ENCODE data around the gene TYW1B. TPM values are rescaled to one million over a fixed set of nuclear protein-coding genes. Genes with fewer than 3 reads are reported as not detected.
"Not testable (repeated sequence)": the region's sequence is repeated elsewhere in the genome, so short reads cannot be mapped to it uniquely, and the experiment has no call there.

The TYW1B gene
- polyA plus RNA-seq, 3 donors: 0.17 to 2.9 (median 0.31) TPM

GRCh38 chr7:72817661-72818060, 10.3 kb downstream of the TYW1B start:
- H3K9me3 Mint-ChIP-seq; H4K20me1 ChIP-seq (ENCODE audit: insufficient read depth, low read length); DNase-seq; H3K4me3 ChIP-seq (replicated peaks in 1 of 3; ENCODE audit: low read depth in 2 of 3, low read length in 3 of 3); H2AFZ ChIP-seq (ENCODE audit: insufficient read depth, low read depth, low read length, poor library complexity, severe bottlenecking); H3K4me2 ChIP-seq (replicated peaks; ENCODE audit: extremely low read depth, low read length, poor library complexity, severe bottlenecking); H3K79me2 ChIP-seq (ENCODE audit: insufficient read depth, low read length); H3K9ac ChIP-seq (ENCODE audit: insufficient read depth, low read length, poor library complexity, severe bottlenecking); H3K27me3 ChIP-seq (ENCODE audit: control insufficient read depth in 2 of 2, insufficient read depth in 2 of 2, low read length in 2 of 2); H3K27me3 Mint-ChIP-seq (ENCODE audit: low read depth in 3 of 3); H3K27ac ChIP-seq (ENCODE audit: low read depth in 1 of 2, low read length in 2 of 2); H3K9me3 ChIP-seq (replicated peaks in 1 of 2; ENCODE audit: control insufficient read depth in 1 of 2, insufficient read depth in 1 of 2, low read length in 2 of 2); H3K4me3 Mint-ChIP-seq; H3K4me1 ChIP-seq (ENCODE audit: control insufficient read depth in 1 of 2, insufficient read depth in 2 of 2, low read length in 2 of 2); intact Hi-C loops (cut with micrococcal nuclease): not testable (repeated sequence)
- Mint-ChIP-seq H3K36me3 (peaks cover 23 to 55% of the 10 kb centered on the region in 2 donors), H3K4me1 (peaks cover 14% of the 10 kb centered on the region), H3K27ac (peak overlapping the region in 1 of 7 donors; percentile 48)
- WGBS (ENCODE audit: insufficient coverage): 100% methylated on average over 1 of the region's 1 CpG
- peaks cover 2 to 10% of the 10 kb centered on the region in 2 donors for H3K36me3 ChIP-seq (replicated peaks in 1 of 2; ENCODE audit: control insufficient read depth in 1 of 2, insufficient read depth in 2 of 2, low read length in 2 of 2)

- peak overlapping the region in 1 of 7 donors; percentile 63 for H3K27ac Mint-ChIP-seq
- H3K27me3 ChIP-seq (ENCODE audit: control insufficient read depth in 2 of 2, insufficient read depth in 2 of 2, low read length in 2 of 2); H3K4me2 ChIP-seq (replicated peaks; ENCODE audit: extremely low read depth, low read length, poor library complexity, severe bottlenecking); H3K79me2 ChIP-seq (ENCODE audit: insufficient read depth, low read length); H3K27me3 Mint-ChIP-seq (ENCODE audit: low read depth in 3 of 3); DNase-seq; H3K9ac ChIP-seq (ENCODE audit: insufficient read depth, low read length, poor library complexity, severe bottlenecking); H3K9me3 ChIP-seq (replicated peaks in 1 of 2; ENCODE audit: control insufficient read depth in 1 of 2, insufficient read depth in 1 of 2, low read length in 2 of 2); intact Hi-C loops (cut with micrococcal nuclease); H3K9me3 Mint-ChIP-seq; H3K4me3 ChIP-seq (replicated peaks in 1 of 3; ENCODE audit: low read depth in 2 of 3, low read length in 3 of 3); H2AFZ ChIP-seq (ENCODE audit: insufficient read depth, low read depth, low read length, poor library complexity, severe bottlenecking); H3K27ac ChIP-seq (ENCODE audit: low read depth in 1 of 2, low read length in 2 of 2); H4K20me1 ChIP-seq (ENCODE audit: insufficient read depth, low read length); H3K4me3 Mint-ChIP-seq; H3K4me1 ChIP-seq (ENCODE audit: control insufficient read depth in 1 of 2, insufficient read depth in 2 of 2, low read length in 2 of 2): not testable (repeated sequence)
- 100% methylated on average over 2 of the region's 9 CpGs for WGBS (ENCODE audit: insufficient coverage)
- H3K36me3 ChIP-seq (replicated peaks in 1 of 2; ENCODE audit: control insufficient read depth in 1 of 2, insufficient read depth in 2 of 2, low read length in 2 of 2): peaks cover 2 to 10% of the 10 kb centered on the region in 2 donors
- peaks cover 28 to 57% of the 10 kb centered on the region in 2 donors for H3K36me3 Mint-ChIP-seq
- H3K4me1 Mint-ChIP-seq: peaks cover 14% of the 10 kb centered on the region
Measured at GRCh38 chr7:72816370-72817157, 11.4 kb downstream of the TYW1B start.

- H2AFZ ChIP-seq (ENCODE audit: insufficient read depth, low read depth, low read length, poor library complexity, severe bottlenecking); H3K27me3 Mint-ChIP-seq (ENCODE audit: low read depth in 3 of 3); H3K4me3 Mint-ChIP-seq; H3K4me3 ChIP-seq (replicated peaks in 1 of 3; ENCODE audit: low read depth in 2 of 3, low read length in 3 of 3); H3K79me2 ChIP-seq (ENCODE audit: insufficient read depth, low read length); intact Hi-C loops (cut with micrococcal nuclease); H3K9me3 ChIP-seq (replicated peaks in 1 of 2; ENCODE audit: control insufficient read depth in 1 of 2, insufficient read depth in 1 of 2, low read length in 2 of 2); H3K27me3 ChIP-seq (ENCODE audit: control insufficient read depth in 2 of 2, insufficient read depth in 2 of 2, low read length in 2 of 2); H3K9me3 Mint-ChIP-seq; H3K4me2 ChIP-seq (replicated peaks; ENCODE audit: extremely low read depth, low read length, poor library complexity, severe bottlenecking); H3K9ac ChIP-seq (ENCODE audit: insufficient read depth, low read length, poor library complexity, severe bottlenecking); H4K20me1 ChIP-seq (ENCODE audit: insufficient read depth, low read length): not testable (repeated sequence)
- peak overlapping the region; percentile 28 to 68 for H3K27ac ChIP-seq (ENCODE audit: low read depth in 1 of 2, low read length in 2 of 2)
- Mint-ChIP-seq H3K27ac (peak overlapping the region; percentile 84 to 91 (median 88)), H3K4me1 (peaks cover 28% of the 10 kb centered on the region), H3K36me3 (peaks cover 35 to 61% of the 10 kb centered on the region in 2 donors)
- peak; percentile 44 to 64 (median 50) for DNase-seq
- peaks cover 26 to 28% of the 10 kb centered on the region in 2 donors for H3K4me1 ChIP-seq (ENCODE audit: control insufficient read depth in 1 of 2, insufficient read depth in 2 of 2, low read length in 2 of 2)
- H3K36me3 ChIP-seq (replicated peaks in 1 of 2; ENCODE audit: control insufficient read depth in 1 of 2, insufficient read depth in 2 of 2, low read length in 2 of 2): peaks cover 2 to 10% of the 10 kb centered on the region in 2 donors
- WGBS (ENCODE audit: insufficient coverage): 100% methylated on average over 1 of the region's 7 CpGs
Measured at GRCh38 chr7:72810437-72810836, 17.6 kb downstream of the TYW1B start.

GRCh38 chr7:72808511-72808910, 19.5 kb downstream of the TYW1B start:
- H3K4me3 Mint-ChIP-seq; H3K79me2 ChIP-seq (ENCODE audit: insufficient read depth, low read length); H3K4me3 ChIP-seq (replicated peaks in 1 of 3; ENCODE audit: low read depth in 2 of 3, low read length in 3 of 3); H3K36me3 ChIP-seq (replicated peaks in 1 of 2; ENCODE audit: control insufficient read depth in 1 of 2, insufficient read depth in 2 of 2, low read length in 2 of 2); H3K9me3 Mint-ChIP-seq; H2AFZ ChIP-seq (ENCODE audit: insufficient read depth, low read depth, low read length, poor library complexity, severe bottlenecking); H4K20me1 ChIP-seq (ENCODE audit: insufficient read depth, low read length); H3K27ac ChIP-seq (ENCODE audit: low read depth in 1 of 2, low read length in 2 of 2); H3K27me3 ChIP-seq (ENCODE audit: control insufficient read depth in 2 of 2, insufficient read depth in 2 of 2, low read length in 2 of 2); H3K27me3 Mint-ChIP-seq (ENCODE audit: low read depth in 3 of 3); intact Hi-C loops (cut with micrococcal nuclease); H3K4me2 ChIP-seq (replicated peaks; ENCODE audit: extremely low read depth, low read length, poor library complexity, severe bottlenecking); DNase-seq; H3K9me3 ChIP-seq (replicated peaks in 1 of 2; ENCODE audit: control insufficient read depth in 1 of 2, insufficient read depth in 1 of 2, low read length in 2 of 2); H3K9ac ChIP-seq (ENCODE audit: insufficient read depth, low read length, poor library complexity, severe bottlenecking): not testable (repeated sequence)
- peaks cover 31% of the 10 kb centered on the region for H3K4me1 Mint-ChIP-seq
- H3K36me3 Mint-ChIP-seq: peaks cover 31 to 56% of the 10 kb centered on the region in 2 donors
- WGBS (ENCODE audit: insufficient coverage): 96% methylated on average over 9 of the region's 13 CpGs
- peak overlapping the region in 3 of 7 donors; percentile 25 to 80 (median 51) for H3K27ac Mint-ChIP-seq
- H3K4me1 ChIP-seq (ENCODE audit: control insufficient read depth in 1 of 2, insufficient read depth in 2 of 2, low read length in 2 of 2): peaks cover 31 to 33% of the 10 kb centered on the region in 2 donors
